WTC11 (cell line): ENCODE results near the gene TSSC4. TPM values are rescaled to one million over a fixed set of nuclear protein-coding genes. Genes with fewer than 3 reads are reported as not detected.

Experiments used
- ATAC-seq: fragments of 200-7000 bp; cut with Tn5 transposase; 2 replicates; pipeline ENCODE4 v1.10.0; 2021; ENCODE audit warnings: mild to moderate bottlenecking, moderate library complexity
- CTCF ChIA-PET: fragments of 300-600 bp; sonication (Branson Sonifier 250); formaldehyde crosslinking; loops from one replicate; lab custom pipeline; 2021; ENCODE audit warnings: antibody characterized with exemption; lab: Charles Lee
- POLR2A ChIA-PET: fragments of 350-600 bp; sonication (Branson Sonifier 250); formaldehyde crosslinking; loops from one replicate; lab custom pipeline; 2021; ENCODE audit warnings: antibody characterized with exemption; lab: Charles Lee
- DNase-seq: peaks from one replicate; pipeline ENCODE4 v3.0.0; 2021; ENCODE audit warnings: low spot score
- H3K27ac Mint-ChIP-seq: 2 replicates; pipeline ENCODE4 v1.8.0; 2021; ENCODE audit warnings: mixed read lengths
- H3K27me3 Mint-ChIP-seq: 2 replicates; pipeline ENCODE4 v1.8.0; 2021; ENCODE audit warnings: low read depth, mild to moderate bottlenecking, moderate library complexity, mixed read lengths
- H3K36me3 Mint-ChIP-seq: 2 replicates; pipeline ENCODE4 v1.8.0; 2021; ENCODE audit warnings: mixed read lengths
- H3K4me1 Mint-ChIP-seq: 2 replicates; pipeline ENCODE4 v1.8.0; 2022; ENCODE audit warnings: mixed read lengths
- H3K4me3 Mint-ChIP-seq: 2 replicates; pipeline ENCODE4 v1.8.0; 2021; ENCODE audit warnings: mild to moderate bottlenecking, moderate library complexity, mixed read lengths
- H3K9me3 Mint-ChIP-seq: 2 replicates; pipeline ENCODE4 v1.8.0; 2021; ENCODE audit warnings: mixed read lengths
- ARID4B ChIP-seq: sonication (generic); formaldehyde crosslinking; IDR thresholded peaks from 2 replicates; pipeline ENCODE4 v1.8.0; 2023; ENCODE audit warnings: missing genetic modification reagents, mild to moderate bottlenecking, borderline replicate concordance
- ATF3 ChIP-seq: sonication (generic); formaldehyde crosslinking; conservative IDR thresholded peaks from 2 replicates; pipeline ENCODE4 v1.8.1; 2022; ENCODE audit warnings: mild to moderate bottlenecking, missing genetic modification reagents
- CBFB ChIP-seq: sonication (generic); formaldehyde crosslinking; IDR thresholded peaks from 2 replicates; pipeline ENCODE4 v1.8.1; 2022; ENCODE audit warnings: mild to moderate bottlenecking, low read depth, missing genetic modification reagents
- E2F1 ChIP-seq: sonication (generic); formaldehyde crosslinking; IDR thresholded peaks from 2 replicates; pipeline ENCODE4 v1.8.0; 2022; ENCODE audit warnings: mild to moderate bottlenecking, missing genetic modification reagents
- GRHL2 ChIP-seq: fragments of 250-450 bp; sonication (Bioruptor Pico); IDR thresholded peaks from 2 replicates; pipeline ENCODE4 v1.8.0; 2022; ENCODE audit warnings: mild to moderate bottlenecking, moderate library complexity; ENCODE audit not compliant: insufficient replicate concordance, severe bottlenecking
- HMGA2 ChIP-seq: fragments of 250-450 bp; sonication (Bioruptor Pico); IDR thresholded peaks from 2 replicates; pipeline ENCODE4 v1.4.0; 2021; ENCODE audit warnings: mild to moderate bottlenecking, moderate library complexity
- PREB ChIP-seq: sonication (generic); formaldehyde crosslinking; IDR thresholded peaks from 2 replicates; pipeline ENCODE4 v1.8.1; 2022; ENCODE audit warnings: mild to moderate bottlenecking, missing genetic modification reagents, moderate library complexity, borderline replicate concordance
- TP53 ChIP-seq: sonication (generic); formaldehyde crosslinking; IDR thresholded peaks from 2 replicates; pipeline ENCODE4 v1.8.1; 2023; ENCODE audit warnings: mild to moderate bottlenecking, missing genetic modification reagents
- ZNF423 ChIP-seq: fragments of 250-450 bp; sonication (Bioruptor Pico); IDR thresholded peaks from 2 replicates; pipeline ENCODE4 v2.1.2; 2022; ENCODE audit warnings: mild to moderate bottlenecking, moderate library complexity
- ZNF512 ChIP-seq: sonication (generic); formaldehyde crosslinking; IDR thresholded peaks from 2 replicates; pipeline ENCODE4 v1.8.1; 2022; ENCODE audit warnings: missing genetic modification reagents, borderline replicate concordance
- total RNA-seq: library from RNA; stranded (reverse); gene quantifications from 3 replicates; pipeline ENCODE4 v1.2.3, GENCODE V29; 2021
- TF ChIP-seq, protein P1 (sequence below): fragments of 250-450 bp; sonication (Bioruptor Pico); conservative IDR thresholded peaks from 2 replicates; pipeline ENCODE4 v1.9.0; 2021; ENCODE audit warnings: mild to moderate bottlenecking
- TF ChIP-seq, protein P2 (sequence below): sonication (generic); formaldehyde crosslinking; IDR thresholded peaks from 2 replicates; pipeline ENCODE4 v1.8.0; 2023; ENCODE audit warnings: mild to moderate bottlenecking, missing genetic modification reagents
- TF ChIP-seq, protein P3 (sequence below): sonication (generic); formaldehyde crosslinking; conservative IDR thresholded peaks from 2 replicates; pipeline ENCODE4 v1.8.1; 2023; ENCODE audit warnings: mild to moderate bottlenecking, low read depth, missing genetic modification reagents, moderate library complexity

The TSSC4 gene
- total RNA-seq, 1 experiment from 2014 or later, result 41.4 TPM

- no peak overlapping the region for H3K27ac Mint-ChIP-seq
- DNase-seq (no peak), ATAC-seq (no peak)
- H3K4me3 Mint-ChIP-seq, result no peak overlapping the region
- H3K9me3 Mint-ChIP-seq, result peaks cover 4% of the 10 kb centered on the region; the same call in 1 of the 2 replicates
- H3K27me3 Mint-ChIP-seq, result peaks cover 5% of the 10 kb centered on the region
- H3K36me3 Mint-ChIP-seq, result no peaks in the 10 kb centered on the region
- CTCF ChIA-PET, result no interaction called here
- POLR2A ChIA-PET, result interaction anchor here (0.7 kb wide), 1 partner anchor 495 kb away, joined by 3 read pairs; no protein-coding TSS in a partner anchor
- no peaks in the 10 kb centered on the region for H3K4me1 Mint-ChIP-seq
- TF ChIP-seq ZNF512 (CRISPR knock-in tag), result no peak
- no peak for TF ChIP-seq CBFB
- TF ChIP-seq HMGA2 (CRISPR knock-in tag), result no peak
- no peak for TF ChIP-seq E2F1 (CRISPR knock-in tag)
- no peak for TF ChIP-seq ZNF423 (CRISPR knock-in tag)
- TF ChIP-seq, protein P1, sequence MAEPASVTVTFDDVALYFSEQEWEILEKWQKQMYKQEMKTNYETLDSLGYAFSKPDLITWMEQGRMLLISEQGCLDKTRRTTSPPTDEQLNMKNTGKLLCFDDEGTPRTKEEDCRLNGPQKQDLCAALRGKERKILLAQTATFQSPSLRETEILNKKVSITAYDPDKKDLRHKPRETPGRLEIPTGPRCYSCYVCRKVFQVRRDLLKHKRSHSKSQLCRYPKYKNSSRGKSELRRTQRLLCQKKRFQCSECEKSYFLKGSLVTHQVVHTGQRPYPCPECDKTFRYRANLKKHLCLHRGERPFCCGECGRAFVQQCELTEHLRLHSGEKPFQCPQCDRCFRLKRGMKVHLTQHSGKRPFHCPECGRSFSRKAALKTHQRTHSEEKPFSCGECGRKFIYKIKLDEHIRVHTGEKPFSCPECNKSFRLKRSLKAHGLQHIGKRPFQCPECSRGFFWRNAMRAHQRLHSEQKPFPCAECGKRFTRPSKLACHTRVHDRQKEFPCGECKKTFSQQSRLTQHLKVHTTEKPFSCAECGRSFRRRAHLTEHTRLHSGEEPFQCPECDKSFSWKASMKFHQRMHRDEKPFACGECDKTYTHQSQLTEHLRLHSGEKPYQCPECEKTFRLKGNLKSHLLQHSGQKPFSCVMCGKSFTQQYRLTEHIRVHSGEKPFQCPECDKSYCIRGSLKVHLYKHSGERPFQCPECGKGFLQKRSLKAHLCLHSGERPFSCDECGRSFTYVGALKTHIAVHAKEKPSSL (CRISPR knock-in tag), result no peak
- TF ChIP-seq PREB (CRISPR knock-in tag), result no peak
- no peak for TF ChIP-seq ARID4B (CRISPR knock-in tag)
- no peak for TF ChIP-seq ATF3 (CRISPR knock-in tag)
- TF ChIP-seq GRHL2 (CRISPR knock-in tag), result no peak
- TF ChIP-seq, protein P2, sequence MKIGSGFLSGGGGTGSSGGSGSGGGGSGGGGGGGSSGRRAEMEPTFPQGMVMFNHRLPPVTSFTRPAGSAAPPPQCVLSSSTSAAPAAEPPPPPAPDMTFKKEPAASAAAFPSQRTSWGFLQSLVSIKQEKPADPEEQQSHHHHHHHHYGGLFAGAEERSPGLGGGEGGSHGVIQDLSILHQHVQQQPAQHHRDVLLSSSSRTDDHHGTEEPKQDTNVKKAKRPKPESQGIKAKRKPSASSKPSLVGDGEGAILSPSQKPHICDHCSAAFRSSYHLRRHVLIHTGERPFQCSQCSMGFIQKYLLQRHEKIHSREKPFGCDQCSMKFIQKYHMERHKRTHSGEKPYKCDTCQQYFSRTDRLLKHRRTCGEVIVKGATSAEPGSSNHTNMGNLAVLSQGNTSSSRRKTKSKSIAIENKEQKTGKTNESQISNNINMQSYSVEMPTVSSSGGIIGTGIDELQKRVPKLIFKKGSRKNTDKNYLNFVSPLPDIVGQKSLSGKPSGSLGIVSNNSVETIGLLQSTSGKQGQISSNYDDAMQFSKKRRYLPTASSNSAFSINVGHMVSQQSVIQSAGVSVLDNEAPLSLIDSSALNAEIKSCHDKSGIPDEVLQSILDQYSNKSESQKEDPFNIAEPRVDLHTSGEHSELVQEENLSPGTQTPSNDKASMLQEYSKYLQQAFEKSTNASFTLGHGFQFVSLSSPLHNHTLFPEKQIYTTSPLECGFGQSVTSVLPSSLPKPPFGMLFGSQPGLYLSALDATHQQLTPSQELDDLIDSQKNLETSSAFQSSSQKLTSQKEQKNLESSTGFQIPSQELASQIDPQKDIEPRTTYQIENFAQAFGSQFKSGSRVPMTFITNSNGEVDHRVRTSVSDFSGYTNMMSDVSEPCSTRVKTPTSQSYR (CRISPR knock-in tag), result no peak
- TF ChIP-seq, protein P3, sequence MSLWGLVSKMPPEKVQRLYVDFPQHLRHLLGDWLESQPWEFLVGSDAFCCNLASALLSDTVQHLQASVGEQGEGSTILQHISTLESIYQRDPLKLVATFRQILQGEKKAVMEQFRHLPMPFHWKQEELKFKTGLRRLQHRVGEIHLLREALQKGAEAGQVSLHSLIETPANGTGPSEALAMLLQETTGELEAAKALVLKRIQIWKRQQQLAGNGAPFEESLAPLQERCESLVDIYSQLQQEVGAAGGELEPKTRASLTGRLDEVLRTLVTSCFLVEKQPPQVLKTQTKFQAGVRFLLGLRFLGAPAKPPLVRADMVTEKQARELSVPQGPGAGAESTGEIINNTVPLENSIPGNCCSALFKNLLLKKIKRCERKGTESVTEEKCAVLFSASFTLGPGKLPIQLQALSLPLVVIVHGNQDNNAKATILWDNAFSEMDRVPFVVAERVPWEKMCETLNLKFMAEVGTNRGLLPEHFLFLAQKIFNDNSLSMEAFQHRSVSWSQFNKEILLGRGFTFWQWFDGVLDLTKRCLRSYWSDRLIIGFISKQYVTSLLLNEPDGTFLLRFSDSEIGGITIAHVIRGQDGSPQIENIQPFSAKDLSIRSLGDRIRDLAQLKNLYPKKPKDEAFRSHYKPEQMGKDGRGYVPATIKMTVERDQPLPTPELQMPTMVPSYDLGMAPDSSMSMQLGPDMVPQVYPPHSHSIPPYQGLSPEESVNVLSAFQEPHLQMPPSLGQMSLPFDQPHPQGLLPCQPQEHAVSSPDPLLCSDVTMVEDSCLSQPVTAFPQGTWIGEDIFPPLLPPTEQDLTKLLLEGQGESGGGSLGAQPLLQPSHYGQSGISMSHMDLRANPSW (CRISPR knock-in tag), result no peak
- TF ChIP-seq TP53 (CRISPR knock-in tag), result no peak
These were observed 33.0 kb upstream of the TSSC4 start for GRCh38 chr11:2367266-2368160.
